GM18873 (cell line): ENCODE results near the gene DCLK1.
"Not testable (repeated sequence)": the region's sequence is repeated elsewhere in the genome, so short reads cannot be mapped to it uniquely, and the experiment has no call there.

Experiments used
- ATAC-seq: cut with Tn5 transposase; IDR thresholded peaks from one replicate; pipeline ENCODE4 v1.9.1; 2021; ENCODE audit warnings: mild to moderate bottlenecking, moderate library complexity, moderate number of reproducible peaks; ENCODE audit not compliant: unreplicated experiment, low FRiP score

The DCLK1 gene

GRCh38 chr13:36132376-36132775, 1.2 kb upstream of the DCLK1 start:
- no peak for ATAC-seq

DNA sequence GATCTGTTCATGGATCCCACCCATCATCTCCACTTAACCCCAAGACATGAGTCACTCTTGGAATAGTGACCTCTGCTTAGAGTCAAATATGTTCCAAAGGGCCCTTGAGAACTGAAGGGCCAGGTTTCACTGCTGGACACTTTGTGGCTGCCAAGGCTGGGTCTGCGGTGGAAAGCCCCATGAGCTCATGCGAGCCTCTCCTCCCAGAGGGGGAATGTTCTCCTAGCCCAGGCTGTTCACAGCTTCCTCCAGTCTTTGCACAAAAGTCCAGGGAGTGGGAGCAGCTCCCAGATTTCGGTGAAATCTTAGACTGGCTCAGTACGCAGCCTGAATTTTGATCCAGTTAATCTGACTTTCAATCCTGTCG, 732 bp upstream of the DCLK1 start:
- ATAC-seq: no peak

GRCh38 chr13:36130552-36131221, 495 bp downstream of the DCLK1 start:
- ATAC-seq: no peak

DNA sequence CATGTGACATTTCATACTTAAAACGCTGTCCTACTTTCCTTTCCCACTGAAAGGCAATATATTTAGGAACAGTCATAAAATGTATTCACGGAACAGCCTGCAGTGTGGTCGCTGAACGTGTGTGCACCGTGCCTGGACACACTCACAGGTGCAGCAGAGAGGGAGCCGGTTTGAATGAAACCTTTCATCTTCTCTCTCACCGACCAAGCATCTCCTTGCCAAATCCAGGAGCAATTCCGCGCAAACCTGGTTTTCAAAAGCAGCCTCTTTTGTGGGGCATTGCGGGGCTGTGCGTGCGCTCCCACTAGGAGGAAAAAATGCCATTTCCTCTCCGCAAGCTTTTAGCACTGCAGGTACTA, 1.0 kb downstream of the DCLK1 start:
- no peak for ATAC-seq

- ATAC-seq: no peak
Observed at GRCh38 chr13:36129539-36129938, 1.6 kb downstream of the DCLK1 start.

- ATAC-seq: no peak
Observed at GRCh38 chr13:36126491-36126890, 4.7 kb downstream of the DCLK1 start.

DNA sequence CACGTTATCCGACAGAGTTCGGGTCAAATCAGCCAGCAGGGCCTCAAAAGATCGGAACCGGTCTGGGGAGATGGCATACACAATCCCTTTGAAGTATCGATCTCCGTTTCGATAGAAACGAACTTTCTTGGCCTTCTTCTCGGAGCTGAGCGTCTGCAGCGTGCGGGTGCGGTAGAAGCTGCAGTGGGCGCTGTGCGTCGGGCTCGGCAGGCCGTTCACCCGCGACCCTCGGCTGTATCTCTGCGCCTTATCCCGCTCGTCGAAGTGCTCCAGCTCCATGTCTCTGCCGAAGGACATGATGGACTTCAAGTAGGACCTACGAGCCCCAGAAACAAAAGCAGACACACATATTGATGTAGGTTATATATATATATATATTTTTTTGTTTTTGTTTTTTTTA, 5.3 kb downstream of the DCLK1 start:
- ATAC-seq: no peak

GRCh38 chr13:36124236-36124822, 6.9 kb downstream of the DCLK1 start:
- ATAC-seq: no peak

DNA sequence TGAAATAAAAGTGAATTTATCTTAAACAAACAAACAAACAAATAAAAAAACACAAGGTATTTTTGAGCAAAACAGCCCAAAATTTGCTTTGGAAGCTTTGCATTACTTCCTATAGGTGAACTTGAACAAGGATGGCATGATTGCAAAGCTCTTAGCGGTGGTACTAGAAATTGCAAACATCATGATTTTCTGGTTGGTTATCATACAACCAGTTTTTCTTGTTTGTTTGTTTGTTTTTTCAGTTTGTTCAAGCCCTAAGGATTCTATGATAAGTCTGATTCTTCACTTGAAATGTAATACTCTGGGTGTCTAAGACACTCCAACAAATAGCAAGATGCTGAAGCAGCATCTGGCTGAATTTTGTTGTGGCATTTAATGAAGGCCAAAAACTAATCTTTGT, 15.9 kb downstream of the DCLK1 start:
- ATAC-seq: no peak

- no peak for ATAC-seq
Observed at GRCh38 chr13:36114233-36114632, 16.9 kb downstream of the DCLK1 start.

DNA sequence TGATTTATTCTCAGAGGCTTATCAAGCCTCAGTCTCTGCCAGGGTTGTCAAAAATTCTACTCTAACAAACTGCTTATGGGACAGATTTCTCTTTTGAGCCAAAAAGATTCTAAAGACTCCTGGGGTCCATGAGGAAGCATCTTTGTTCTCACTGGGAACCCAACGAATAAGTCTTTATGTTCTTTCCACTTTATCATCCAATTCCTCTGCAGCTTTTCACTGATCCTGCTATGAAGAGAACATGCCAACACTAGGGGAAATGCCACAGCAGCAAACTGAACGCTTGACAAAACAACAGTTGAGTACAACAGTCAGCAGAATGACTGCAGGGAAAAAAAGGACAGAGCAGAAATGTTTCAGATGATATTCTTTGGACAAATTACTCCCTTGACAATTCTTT, 22.2 kb downstream of the DCLK1 start:
- ATAC-seq: no peak

DNA sequence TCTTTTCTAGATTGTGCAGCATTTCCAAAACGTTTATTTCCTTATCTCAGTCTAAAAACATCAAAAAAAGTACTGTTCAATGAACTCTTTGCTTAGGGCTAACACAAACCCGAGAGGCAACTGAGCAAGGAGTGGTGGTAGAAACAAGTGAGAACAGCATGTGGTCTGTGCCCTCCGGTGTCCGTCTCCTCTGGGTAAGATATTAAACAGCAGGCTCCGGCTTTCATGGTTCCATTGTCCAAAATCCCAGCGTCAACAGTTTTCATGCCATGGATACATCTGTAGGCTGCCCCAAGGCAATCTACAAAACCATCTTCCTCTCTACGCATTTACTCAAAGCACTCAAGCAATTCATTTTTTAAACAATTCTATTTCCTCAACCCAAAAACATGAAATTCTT, 22.8 kb downstream of the DCLK1 start:
- ATAC-seq: no peak

DNA sequence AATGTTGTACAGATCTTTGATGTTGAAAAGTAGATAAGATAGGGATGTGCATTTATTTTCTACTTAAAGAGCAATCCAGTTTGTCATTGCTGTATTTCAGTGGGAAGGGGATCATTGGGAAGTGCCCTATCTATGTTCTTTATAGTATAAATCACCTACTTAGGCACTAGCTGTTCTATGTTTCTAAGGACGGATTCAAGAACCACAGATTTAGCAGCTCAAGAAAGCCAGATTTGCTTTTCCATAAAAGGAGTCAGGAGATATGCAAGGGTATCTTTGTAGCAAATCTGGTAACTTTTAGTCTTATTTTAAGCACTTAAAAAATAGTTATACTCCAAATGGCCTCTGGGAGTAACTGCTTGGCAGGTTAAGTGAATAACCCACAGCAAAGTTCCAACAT, 23.7 kb downstream of the DCLK1 start:
- ATAC-seq: no peak

GRCh38 chr13:36105726-36106125, 25.5 kb downstream of the DCLK1 start:
- no peak for ATAC-seq

DNA sequence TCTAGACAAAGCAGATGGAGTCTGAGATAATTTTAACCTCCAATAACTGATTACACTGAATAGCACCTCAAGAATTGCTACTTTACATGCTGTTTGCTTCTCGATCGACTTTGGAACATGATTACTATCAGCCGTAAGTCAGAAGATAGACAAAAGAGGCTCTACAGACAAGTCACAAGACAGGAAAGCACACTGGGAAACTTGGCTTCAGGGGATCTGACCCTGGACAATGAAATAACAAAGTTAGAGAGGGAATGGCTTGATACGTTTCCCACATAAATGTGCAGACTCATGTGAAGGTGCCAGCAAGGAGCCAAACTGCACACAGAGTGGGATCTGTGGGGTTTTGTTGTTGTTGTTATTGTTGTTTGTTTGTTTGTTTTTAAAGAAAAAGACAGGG, 28.5 kb downstream of the DCLK1 start:
- ATAC-seq: no peak

DNA sequence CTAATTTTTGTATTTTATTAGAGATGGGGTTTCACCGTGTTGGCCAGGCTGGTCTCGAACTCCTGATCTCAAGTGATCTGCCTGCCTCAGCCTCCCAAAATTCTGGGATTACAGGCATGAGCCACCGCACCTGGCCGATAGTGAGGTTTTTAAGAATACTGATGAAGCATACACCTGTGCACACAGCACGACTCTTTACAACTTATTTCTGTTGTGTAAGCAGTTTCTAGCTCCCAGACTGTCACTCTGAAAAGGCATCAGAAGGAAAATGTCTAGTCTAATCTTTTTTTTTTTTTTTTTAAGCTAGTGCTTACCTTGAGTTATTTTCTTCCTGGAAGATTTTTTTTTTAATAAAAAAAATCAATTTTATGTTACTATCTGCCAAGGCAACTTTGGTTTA, 29.3 kb downstream of the DCLK1 start:
- ATAC-seq: not testable (repeated sequence)

GRCh38 chr13:36101157-36101556, 30.0 kb downstream of the DCLK1 start:
- ATAC-seq: no peak

GRCh38 chr13:36098080-36098479, 33.1 kb downstream of the DCLK1 start:
- no peak for ATAC-seq

- ATAC-seq: no peak
Observed at GRCh38 chr13:36096461-36097416, 34.4 kb downstream of the DCLK1 start.

DNA sequence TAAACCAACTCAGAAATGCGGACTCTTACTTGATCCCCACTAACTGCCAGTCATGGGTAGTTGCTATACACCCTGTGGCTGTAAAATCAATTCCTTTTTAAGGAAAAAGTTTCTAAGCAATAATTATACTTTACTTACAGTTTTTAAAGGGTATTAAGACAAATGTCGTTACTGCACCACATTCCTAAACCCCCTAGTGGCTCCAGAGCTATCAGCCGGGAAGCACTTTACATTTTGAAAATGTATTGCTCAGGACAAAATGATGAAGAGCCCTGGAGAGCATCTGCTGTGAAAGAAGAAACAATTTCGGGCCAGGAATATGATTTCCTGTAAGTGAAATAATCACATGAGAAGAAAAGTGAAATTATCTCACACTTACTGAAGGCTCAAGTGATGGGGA, 36.7 kb downstream of the DCLK1 start:
- no peak for ATAC-seq

- ATAC-seq: no peak
Observed at GRCh38 chr13:36090592-36090991, 40.6 kb downstream of the DCLK1 start.
